Suppressor macrophage treated with lipopolysaccharide for 4 hours (primary cell): ENCODE measurements around the gene WFDC5.

Source experiments
- DNase-seq: peaks from one replicate; pipeline ENCODE4 v3.0.0-alpha.2; 2020

WFDC5 gene

DNA sequence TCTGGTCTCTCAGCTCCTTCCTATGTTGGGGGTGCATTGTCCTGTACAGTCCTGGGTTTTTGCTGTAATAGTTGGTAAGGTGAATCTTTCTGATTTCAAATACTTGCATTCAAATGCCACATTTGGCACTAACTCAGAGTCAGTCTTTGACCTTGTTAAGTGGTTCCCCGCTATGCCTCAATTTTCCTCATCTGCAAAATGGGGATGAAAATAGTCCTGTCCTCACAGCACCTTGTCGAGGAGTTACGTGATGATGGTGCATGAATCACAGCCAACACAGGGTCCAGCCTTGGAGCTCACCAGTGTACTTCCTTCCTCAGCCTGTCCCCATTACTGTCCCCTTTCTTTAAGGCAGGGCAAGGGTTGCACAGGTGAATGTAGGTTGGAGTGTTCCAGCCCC, 1.1 kb downstream of the WFDC5 start:
- no peak for DNase-seq

DNA sequence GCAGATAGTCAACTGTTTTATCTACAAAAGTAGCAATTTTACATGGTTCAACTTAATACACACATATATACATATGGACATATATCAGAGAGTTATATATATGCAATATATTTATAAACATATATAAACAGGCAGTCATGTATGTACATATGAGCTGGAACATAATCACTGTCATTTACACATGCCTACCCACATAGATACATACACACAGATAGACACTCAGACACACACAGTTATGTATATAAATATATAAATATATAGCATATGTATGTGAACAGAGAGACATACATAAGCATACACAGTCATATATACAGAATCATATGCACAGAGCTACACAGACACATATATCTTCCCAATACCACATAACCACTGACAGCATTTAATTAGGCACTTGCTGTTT, 2.2 kb downstream of the WFDC5 start:
- DNase-seq, result no peak

- peak; percentile 34 for DNase-seq
These were observed 3.0 kb downstream of the WFDC5 start for GRCh38 chr20:45111799-45112471.

DNA sequence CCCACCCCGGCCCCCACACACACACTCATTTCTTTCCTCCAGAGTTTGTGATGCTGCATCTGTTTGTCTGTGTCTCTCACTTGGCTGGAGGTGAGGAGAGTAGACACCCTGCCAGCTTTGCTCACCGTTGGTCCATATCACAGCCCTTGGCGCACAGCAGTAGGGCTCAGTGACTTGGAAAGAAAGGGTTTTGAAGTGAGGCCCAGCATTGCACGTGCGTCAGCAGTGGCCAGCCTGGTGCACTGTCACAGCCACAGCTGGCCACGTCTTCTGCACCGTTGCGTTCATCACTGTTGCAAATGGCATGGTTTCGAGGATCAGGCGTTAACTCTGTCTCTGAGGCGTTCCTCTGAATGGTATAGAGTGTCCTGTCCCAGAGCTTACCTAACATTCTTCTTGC, 3.7 kb downstream of the WFDC5 start:
- no peak for DNase-seq

- DNase-seq, result no peak
These were observed 4.7 kb downstream of the WFDC5 start for GRCh38 chr20:45110301-45110700.

- DNase-seq, result no peak
These were observed 5.3 kb downstream of the WFDC5 start for GRCh38 chr20:45109634-45110033.

DNA sequence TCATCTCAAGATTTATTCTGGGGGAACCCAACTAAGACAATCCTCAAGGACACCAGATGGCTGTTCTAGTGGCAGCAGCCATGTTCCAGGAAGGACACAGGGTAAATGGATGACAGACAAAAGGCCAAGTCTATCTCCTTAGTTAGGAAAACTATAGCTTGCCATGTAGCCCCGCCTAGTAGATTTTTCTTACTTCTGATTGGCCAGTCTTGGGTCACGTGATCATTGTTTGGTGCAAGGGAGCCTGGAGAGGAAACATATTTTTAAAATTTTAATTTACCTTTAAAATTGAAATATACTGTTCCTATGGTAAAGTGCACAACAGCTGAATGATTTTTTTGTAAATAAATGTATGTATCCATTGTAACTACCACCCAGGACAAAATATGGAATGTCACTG, 9.7 kb downstream of the WFDC5 start:
- no peak for DNase-seq

- DNase-seq, result no peak
These were observed 10.2 kb downstream of the WFDC5 start for GRCh38 chr20:45104786-45105185.

DNA sequence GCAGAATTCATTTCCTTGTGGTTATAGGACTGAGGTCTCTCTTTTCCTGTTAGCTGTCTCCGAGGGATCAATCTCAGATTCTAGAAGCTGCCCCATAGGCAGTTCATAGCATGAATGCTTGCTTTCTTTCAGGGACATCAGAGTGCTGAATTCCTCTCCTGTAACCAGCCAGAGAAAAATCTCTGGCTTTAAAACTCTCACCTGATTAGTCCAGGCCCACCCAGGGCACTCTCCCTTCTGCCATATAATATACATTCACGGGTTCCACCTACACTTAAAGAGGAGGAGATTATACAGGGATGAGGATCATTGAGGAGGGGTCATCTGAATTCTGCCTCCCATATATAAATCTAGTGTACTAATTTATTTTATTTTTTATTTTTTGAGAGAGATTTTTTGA, 11.9 kb downstream of the WFDC5 start:
- DNase-seq, result no peak

DNA sequence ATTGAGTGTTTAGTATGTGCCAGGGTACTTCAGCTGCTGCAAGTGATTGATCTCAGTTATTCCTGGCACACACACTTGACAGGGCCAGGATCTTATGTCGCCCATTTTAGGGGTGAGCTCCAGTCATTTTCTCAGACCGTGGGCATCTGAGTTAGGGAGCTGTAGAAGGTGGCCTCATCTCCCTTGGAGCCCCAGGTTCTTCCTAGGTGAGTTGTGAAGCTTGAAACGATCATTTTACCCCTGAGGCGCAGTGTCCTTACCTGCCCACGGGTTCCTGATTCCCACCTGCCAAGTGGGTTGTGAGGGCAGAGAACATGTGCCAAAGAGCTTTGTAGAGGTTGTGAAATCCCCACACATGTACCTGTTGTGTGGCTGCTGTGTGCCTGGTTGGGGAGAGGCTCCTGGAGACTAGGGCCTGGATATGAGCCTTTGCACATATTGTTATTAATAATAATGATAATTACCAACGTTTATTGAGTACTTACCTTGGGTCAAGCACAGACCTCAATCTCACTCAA, 13.6 kb downstream of the WFDC5 start:
- DNase-seq, result no peak

DNA sequence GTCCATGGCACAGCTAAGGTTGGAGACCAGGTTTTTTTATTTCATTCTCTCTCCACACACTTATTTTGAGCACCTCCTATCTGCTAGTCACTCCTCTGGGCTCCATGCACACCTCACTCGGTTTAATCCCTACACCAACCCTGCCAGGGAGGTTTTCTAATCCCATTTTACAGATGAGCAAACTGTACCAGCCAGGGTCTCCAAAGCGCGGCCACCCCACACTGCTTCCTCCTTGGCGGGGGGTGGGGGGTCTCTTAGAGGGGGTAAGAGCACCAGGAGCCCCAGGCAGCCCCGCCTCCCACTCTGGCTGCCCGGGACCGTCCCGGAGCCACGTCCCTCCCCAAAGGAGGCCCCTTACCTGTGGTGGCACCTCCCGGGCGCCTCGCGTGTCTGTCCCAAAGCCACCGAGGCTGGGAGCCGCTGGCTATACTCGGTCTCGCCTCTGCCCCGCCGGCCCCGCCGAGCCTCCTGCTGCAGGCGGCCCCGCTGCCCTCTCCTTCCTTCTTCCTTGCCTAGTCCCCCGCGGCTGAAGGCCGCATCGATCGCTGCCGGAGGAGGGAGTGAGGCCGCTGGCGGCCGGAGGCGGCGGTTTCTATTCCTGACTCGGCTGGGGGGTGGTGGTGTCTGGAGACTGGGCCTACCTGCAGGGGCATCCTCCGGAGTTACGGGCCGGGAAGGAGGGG, 14.3 kb downstream of the WFDC5 start, which contains the start of gene KCNS1:
KCNS1 (minus strand) TSS at position 565 of the 683 bp plus-strand sequence. CDS start 1,891 bp downstream, outside the sequence.
- DNase-seq, result no peak

DNA sequence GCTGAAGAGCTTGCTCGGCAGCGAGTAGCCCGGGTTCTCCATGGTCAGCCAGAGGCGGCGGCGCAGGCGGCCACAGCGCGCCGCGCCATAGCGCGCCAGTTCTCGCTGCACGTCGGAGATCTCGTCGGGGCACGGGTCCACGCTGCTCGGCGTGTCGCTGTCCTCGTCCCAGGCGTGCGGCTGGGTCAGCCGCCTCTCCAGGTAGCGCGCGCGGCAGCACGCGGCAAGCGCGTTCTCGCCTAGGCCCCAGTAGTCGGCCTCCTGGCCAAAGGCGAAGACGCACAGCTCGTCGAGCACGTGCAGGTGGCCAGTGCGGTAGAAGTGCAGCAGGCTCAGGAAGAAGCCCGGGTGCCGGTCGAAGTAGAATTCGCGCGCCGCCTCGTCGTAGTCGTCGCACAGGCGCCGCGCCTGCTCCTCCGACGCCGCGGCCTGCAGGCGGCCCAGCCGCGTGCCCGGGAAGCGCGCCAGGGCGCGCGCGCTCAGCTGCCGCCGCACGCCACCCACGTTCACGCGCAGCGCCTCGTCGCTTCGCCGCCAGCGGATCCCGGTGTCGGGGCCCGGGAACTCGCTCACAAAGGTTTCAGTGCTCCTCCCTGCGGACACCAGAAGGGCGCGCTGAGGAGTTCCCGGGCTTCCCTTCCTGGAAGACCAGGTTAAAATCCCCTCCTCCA, 16.7 kb downstream of the WFDC5 start:
- peak; percentile 21 for DNase-seq

DNA sequence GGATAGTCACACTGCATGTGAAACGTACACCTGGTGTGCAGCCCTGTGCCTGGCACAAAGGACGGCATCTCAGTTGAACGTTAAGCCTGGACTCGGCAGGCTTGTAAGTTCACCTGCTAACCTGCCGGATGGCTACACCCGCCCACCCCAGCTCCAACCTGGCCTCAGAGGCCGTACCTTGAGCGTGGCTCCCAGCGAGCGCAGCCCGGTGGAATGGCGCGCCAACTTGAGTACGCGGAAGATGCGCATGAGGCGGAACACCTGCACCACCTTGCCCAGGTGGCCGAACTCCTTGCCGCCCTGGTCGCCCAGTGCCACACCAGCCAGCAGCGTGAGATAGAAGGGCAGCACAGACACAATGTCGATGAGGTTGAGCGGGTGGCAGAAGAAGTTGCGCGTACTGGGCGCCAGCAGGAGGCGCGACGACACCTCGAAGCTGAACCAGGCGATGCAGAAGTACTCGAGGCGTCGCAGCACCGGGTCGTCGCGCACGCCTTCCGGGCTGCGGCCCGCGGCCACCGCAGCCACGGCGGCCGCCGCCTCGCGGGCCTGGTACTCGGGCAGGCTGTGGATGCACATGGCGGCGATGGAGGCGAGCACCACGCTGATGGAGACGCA, 17.4 kb downstream of the WFDC5 start:
- peak; percentile 69 for DNase-seq

- no peak for DNase-seq
These were observed 18.2 kb downstream of the WFDC5 start for GRCh38 chr20:45096781-45097180.

GRCh38 chr20:45095805-45096238, 19.2 kb downstream of the WFDC5 start:
- DNase-seq, result peak; percentile 69

DNA sequence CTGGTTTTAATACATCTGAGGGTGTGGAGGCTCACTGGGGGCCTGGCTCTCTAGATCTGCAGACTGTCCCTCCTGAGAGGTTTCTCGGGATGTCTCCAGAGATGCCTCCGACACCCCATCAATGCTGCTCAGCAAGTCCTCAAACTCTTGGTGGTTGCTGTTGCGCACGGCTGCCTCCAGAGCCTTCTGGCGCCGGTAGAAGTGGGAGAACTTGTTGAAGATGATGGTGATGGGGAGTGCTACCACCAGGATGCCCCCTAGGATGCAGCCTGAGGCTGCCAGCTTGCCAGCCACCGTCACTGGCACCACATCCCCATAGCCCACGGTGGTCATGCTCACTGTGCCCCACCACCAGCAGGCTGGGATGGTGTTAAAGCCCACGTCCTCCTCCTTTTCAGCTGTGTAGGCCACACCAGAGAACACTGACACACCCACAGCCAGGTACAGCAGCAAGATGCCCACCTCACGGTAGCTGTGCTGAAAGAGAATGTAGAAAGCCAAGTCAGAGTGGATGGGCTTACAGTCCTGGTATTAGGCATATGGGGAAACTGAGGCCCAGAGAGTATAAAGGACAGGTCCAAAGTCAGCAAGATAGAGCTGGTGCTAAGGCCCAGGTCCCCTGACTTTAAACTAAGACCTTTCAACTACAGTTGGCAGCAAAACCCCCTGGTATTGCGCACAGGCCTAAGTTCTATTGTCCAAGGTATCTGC, 20.0 kb downstream of the WFDC5 start:
- no peak for DNase-seq

- no peak for DNase-seq
These were observed 20.8 kb downstream of the WFDC5 start for GRCh38 chr20:45094201-45094600.

- DNase-seq, result no peak
These were observed 22.1 kb downstream of the WFDC5 start for GRCh38 chr20:45092898-45093297.

GRCh38 chr20:45091366-45091765, 23.6 kb downstream of the WFDC5 start:
- no peak for DNase-seq

GRCh38 chr20:45090481-45090880, 24.5 kb downstream of the WFDC5 start:
- DNase-seq, result no peak

- DNase-seq, result no peak
These were observed 26.7 kb downstream of the WFDC5 start for GRCh38 chr20:45088247-45088646.

- DNase-seq, result no peak
These were observed 27.2 kb downstream of the WFDC5 start for GRCh38 chr20:45087814-45088213.
